HG03196 (cell line): Measurements from ENCODE around the gene GFOD2.

ENCODE experiments used
- ATAC-seq: cut with Tn5 transposase; IDR thresholded peaks from one replicate; pipeline ENCODE4 v1.9.1; 2021; ENCODE audit not compliant: unreplicated experiment

GFOD2 gene

DNA sequence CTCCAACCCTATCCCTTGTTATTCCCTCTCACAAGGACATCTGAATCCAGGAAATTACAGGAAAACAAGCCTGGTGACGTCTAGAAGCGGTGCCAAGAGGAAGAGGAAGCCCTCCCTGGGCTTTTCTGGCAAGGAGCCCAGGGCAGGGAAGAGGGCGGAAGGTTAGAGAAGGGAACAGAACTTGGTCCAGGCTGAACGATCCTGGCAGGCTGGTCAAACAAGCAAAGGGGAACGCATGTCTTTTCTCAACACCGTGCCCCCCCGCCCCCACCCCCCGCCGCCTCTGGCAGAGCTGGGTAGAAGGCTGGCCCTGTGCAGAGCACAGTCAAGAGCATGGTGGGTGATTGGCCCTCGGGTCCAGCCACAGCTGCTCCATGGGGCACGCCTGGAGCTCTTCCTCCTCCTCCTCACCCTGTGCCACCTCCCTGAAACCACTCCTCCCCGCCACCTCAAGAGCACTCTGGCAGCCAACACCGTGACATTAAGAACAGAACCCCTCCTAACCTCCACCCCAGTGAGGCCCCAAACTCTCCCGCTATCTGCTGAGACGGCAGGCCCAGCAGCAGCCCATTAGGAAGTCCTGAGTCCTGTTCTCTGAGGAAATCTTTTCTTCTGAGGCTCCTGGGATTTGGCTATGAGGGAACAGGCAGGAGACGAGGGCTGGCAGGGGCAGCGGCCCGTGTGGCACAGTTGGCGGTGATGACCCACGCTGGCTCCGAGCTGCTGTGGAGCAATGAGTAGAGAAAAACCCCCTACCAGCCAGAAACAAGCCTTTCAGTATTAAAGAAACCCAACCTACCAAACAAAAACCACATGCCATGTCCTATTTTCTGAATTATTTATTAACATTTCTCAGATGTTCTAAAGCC, 45.2 kb downstream of the GFOD2 start:
- no peak for ATAC-seq

- ATAC-seq: no peak
Observed at GRCh38 chr16:67672739-67673662, 46.1 kb downstream of the GFOD2 start.

- no peak for ATAC-seq
Observed at GRCh38 chr16:67672306-67672705, 46.8 kb downstream of the GFOD2 start.

- no peak for ATAC-seq
Observed at GRCh38 chr16:67669499-67670101, 49.5 kb downstream of the GFOD2 start.

DNA sequence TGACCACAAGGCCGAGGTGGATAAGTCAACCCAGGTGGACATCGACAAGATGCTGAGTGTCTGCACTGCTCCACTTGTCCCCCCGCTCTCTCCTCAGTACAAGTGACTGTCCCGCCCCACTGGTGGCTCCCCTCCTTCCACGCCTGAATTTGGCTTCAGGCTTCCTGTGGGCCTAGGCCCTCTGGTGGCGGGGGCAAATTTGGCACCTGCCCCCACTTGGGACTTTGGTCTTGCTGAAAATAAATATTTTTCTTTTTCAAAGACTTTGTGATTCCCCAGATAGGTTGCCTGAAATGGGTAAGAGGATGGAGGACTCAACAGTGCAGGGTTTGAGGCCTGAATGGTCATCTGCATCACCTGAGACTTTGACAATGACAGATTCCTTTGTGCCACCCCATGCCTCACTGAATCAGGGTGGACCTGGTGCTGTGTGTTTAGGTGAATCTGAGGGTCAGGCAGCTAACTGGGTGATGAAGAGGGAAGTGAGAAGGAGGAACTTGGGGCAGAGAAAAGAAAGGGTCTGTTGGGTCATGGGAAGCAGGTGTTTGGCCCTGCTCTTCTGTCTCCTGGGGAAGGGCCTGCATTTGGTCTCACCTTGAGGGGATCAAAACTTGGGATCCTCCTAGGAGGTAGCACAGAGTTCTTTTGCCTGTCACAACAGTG, 50.5 kb downstream of the GFOD2 start:
- no peak for ATAC-seq

DNA sequence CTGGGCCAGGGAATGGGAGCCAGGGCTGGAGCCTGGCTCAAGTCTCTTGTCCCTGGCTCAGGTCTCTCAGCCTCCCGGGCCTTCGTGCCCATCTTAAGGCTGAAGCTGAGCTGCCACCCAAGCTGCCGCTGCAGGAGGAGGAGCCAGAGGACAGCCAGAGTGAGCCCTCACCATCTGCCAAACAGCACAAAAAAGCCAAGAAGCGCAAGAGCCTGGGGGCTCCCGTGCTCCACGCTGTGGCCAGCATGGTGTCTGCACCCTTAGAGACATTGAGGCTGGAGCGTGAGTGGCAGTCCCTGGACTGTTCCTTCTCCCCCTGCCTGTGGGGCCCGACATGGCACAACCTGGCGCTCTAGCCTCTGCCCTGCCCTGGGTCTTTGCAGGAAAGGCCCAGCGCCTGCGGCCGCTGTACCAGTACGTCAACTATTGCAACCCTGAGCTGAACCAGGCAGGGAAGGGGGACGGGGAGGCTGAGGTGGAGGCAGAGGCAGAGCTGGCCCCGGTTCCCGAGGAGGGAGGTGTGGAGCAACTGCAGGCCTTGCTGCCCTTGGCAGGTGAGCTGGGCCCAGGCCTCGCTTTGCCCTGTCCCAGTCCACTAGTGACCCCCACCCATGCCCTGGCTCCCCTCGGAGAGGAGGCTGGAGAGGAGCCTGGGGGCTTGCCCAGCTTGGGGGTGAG, 51.2 kb downstream of the GFOD2 start:
- peak; percentile 66 for ATAC-seq

DNA sequence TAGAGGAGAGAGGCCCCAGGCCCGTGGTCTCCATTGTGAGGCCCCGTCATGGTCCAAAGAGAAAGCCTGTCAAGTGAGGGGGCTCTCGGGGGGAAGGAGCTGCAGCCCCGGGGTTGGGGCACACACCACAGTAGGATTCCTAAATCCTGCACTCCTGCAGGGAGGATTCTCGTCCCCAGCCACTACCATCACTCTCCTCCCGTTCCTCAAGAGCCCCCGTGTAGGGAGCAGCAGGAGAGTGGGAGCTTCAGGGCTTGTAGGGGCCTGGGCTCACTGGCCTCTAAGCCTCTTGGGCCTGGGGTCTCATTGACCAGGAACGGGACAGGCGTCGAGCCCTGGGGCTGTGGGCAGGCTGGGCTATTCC, 51.7 kb downstream of the GFOD2 start:
- no peak for ATAC-seq

DNA sequence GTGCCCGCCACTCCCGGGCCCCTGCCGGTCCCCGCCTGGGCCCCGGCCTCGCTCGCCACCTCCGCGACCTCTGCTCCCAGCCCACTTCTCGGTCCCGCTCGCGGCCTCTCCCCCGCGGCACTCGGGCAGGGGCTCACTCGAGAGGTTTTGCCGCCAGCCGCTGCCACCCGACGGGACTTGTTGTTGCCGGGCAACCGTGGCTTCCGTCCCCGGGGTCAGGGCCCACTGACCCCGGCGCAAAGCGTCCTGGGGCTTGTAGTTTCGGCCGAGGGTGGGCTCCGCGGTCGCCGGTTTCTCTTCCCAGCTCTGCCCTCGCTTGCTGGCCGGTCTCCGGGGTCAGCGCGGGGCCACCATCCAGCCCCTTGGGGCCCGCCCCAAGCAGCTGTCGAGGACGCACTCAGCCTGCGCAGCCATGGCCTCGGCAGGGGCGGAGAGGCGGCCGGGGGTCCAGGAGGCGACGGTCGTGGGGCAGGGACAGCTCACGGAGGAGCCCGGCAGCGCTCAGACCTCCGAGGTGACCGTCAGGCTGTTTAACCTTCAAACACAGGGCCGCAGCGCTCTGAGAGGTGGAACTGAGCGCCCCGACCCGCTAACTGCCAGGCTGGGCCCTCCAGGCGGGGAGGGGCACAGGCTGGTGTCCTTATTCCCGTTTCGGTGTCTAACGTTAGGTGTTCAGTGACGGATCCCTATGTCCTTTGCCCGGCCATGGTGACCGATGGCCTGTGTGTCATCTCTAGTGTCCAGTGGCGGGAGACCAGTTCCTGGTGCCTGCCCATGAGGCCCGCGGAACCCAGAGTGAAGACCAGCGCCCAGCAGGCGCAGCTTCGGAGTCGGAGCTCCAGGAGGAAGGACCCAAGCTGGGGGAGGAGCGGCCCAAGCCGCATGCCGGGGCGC, 52.3 kb downstream of the GFOD2 start, which contains the start of the genes C16orf86 and ENKD1:
Gene C16orf86 (plus strand): TSS at position 256 of the 894 bp plus-strand sequence. CDS start 157 bp downstream, at position 413.
Gene ENKD1 (minus strand): TSS at position 192 of the 894 bp plus-strand sequence. CDS start 308 bp downstream, outside the sequence.
- peak; percentile 42 for ATAC-seq

DNA sequence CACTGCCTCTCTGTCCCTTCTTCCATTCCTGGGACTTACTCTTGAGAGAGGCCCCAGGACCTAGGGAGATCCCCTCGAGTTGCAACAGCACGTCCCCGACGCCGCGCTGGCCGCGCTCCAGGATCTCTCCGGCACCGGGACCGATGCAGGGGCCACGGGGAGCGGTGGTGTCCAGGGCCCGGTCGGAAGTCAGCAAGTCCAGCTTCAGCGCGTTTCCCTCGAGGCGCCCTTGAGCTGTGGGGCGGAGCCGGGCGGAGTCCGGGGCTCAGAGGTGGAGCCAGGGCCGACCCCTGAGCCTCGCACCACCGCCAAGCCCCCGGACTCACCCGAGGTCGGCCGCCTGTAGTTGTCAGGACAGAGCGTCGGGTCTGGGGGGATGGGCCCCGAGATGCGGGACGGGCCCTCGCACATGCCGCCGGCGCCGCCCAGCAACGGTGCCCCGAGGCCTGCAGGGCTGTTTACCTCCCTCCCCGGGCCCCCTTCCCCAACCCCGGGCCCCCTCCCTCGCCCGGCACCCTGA, 53.0 kb downstream of the GFOD2 start:
- ATAC-seq: no peak

- no peak for ATAC-seq
Observed at GRCh38 chr16:67665598-67665997, 53.5 kb downstream of the GFOD2 start.

DNA sequence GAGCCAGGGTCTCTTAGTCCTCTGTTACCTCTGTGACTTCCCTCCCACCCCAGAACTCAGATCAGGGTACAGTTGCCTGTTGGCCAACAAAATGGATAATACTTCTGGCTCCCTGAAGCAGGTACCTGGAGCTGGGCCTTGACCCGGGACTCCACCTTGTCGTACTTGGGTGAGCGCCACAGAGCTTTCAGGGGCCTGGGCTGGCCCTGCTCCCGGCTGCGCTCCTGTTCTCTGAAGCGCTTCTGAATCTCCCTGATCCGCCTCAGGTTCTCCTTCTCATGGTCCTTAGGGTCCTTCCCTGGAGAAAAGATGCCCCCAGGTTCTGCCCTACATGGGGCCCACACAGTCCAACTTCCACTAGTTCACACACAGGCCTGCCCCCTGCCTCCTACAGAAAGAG, 54.2 kb downstream of the GFOD2 start:
- no peak for ATAC-seq

- ATAC-seq: no peak
Observed at GRCh38 chr16:67664258-67664657, 54.9 kb downstream of the GFOD2 start.

GRCh38 chr16:67663877-67664222, 55.3 kb downstream of the GFOD2 start:
- no peak for ATAC-seq

DNA sequence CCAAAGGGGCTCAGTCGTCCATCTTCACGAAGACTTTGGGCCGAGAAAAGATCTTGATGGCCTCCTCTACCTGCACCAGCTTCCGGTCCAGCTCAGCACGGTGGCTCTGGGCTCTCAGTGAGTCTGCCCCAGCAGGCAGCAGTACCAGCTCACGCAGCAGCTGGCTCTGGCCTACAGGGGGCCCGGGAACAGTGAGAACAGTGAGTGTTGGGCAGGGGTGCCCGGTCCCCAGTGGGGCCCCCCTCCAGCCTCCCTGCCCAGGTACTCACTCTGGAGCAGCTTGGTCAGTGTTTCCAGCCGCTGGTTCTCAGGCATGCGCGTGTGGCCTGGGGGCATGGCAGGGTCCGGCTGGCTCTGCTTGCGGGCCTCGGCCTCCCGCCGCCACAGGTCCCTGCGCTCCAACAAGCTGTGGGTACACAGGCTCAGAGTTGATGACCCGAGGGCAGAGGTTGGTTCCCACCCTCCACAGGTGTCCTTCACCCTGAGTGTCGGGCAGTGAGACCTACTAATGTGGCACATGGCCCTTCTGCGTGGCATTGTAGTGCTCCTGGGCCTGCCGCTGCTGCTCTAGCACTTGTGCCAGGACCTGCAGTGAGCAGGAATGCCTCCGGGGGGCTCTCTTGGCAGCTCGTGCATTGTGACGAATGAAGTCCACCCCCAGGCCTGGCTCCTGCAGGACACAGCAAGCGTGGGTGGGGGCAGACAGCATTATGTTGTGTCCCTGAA, 55.8 kb downstream of the GFOD2 start:
- no peak for ATAC-seq

DNA sequence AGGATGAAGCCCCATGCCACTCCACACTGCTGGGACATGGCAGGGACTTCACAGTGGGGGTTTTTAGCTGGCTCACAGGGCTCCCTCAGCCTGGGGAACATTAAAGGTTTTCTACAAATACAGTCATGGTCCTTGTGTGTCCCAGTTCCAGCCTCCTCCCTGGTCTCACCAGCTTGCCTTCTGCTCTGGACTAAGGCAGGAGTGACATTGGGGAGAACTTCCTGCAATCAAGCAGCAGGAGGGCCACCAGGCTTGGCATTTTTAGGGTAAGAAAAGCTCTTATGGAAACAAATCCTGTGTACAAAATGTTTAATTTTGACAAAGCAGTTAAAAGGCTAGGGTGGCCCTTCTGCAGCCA, 56.5 kb downstream of the GFOD2 start:
- ATAC-seq: no peak

GRCh38 chr16:67661886-67662652, 57.0 kb downstream of the GFOD2 start:
- no peak for ATAC-seq

DNA sequence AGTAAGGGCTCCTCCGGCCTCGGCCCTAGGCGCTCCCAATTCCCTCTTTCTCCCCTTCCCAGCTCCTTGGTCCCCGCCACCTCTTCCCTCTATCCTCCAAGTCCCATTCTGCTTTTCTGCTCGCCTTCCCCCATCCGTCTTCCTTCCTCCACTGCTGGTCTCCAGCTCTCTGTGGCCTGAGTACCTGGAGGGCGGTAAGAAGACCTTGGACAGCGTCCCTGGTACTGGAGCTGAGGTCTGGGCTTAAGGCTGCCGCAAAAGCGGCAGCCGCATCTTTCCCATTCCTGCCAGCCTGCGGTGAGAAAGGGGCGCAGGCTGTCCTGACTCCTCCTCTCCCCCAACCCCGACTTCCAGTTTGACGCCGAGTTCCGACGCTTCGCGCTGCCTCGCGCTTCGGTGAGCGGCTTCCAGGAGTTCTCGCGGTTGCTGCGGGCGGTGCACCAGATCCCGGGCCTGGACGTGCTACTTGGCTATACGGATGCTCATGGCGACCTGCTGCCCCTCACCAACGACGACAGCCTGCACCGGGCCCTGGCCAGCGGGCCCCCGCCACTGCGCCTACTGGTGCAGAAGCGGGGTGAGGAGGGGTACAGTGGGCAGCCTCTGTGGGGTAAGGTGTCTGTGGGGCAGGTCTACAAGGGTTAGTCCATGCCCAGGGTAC, 57.9 kb downstream of the GFOD2 start:
- ATAC-seq: no peak
